Osteoblast (primary cell): ENCODE results near the gene NUPR1. TPM values are rescaled to one million over a fixed set of nuclear protein-coding genes. Genes with fewer than 3 reads are reported as not detected.

Experiments
- DNase-seq: peaks from one replicate; pipeline ENCODE4 v3.0.0; 2011; ENCODE audit warnings: low spot score, mixed read lengths; ENCODE audit not compliant: insufficient read length; ENCODE audit errors: missing footprints
- H2AFZ ChIP-seq: 2 replicates; pipeline ENCODE4 v1.6.0; 2011; ENCODE audit warnings: mild to moderate bottlenecking, low read length
- H3K27ac ChIP-seq: 2 replicates; pipeline ENCODE4 v1.5.1; 2011; ENCODE audit warnings: mild to moderate bottlenecking, low read depth, low read length, moderate library complexity
- H3K27me3 ChIP-seq: 2 replicates; pipeline ENCODE4 v1.6.0; 2012; ENCODE audit warnings: mild to moderate bottlenecking, control low read depth, inconsistent platforms, low read length, moderate library complexity; ENCODE audit not compliant: insufficient read depth
- H3K36me3 ChIP-seq: 2 replicates; pipeline ENCODE4 v1.5.1; 2011; ENCODE audit warnings: mild to moderate bottlenecking, low read length, control low read depth, moderate library complexity; ENCODE audit not compliant: insufficient read depth
- H3K4me1 ChIP-seq: 2 replicates; pipeline ENCODE4 v1.5.1; 2011; ENCODE audit warnings: mild to moderate bottlenecking, low read length, control low read depth, moderate library complexity; ENCODE audit not compliant: insufficient read depth
- H3K4me2 ChIP-seq: 2 replicates; pipeline ENCODE4 v1.6.0; 2011; ENCODE audit warnings: mild to moderate bottlenecking, low read length; ENCODE audit not compliant: insufficient read depth
- H3K4me3 ChIP-seq: fragments of 200-600 bp; sonication (generic); 3 replicates; pipeline ENCODE4 v1.5.1; 2012; ENCODE audit warnings: mild to moderate bottlenecking, low read length, inconsistent platforms; ENCODE audit not compliant: insufficient read depth
- H3K79me2 ChIP-seq: 2 replicates; pipeline ENCODE4 v1.6.0; 2012; ENCODE audit warnings: mild to moderate bottlenecking, low read length, control low read depth, inconsistent platforms; ENCODE audit not compliant: insufficient read depth
- H3K9me3 ChIP-seq: 2 replicates; pipeline ENCODE4 v1.5.1; 2011; ENCODE audit warnings: low read depth, low read length, control low read depth
- H4K20me1 ChIP-seq: 2 replicates; pipeline ENCODE4 v1.6.0; 2012; ENCODE audit warnings: mild to moderate bottlenecking, low read length, control low read depth; ENCODE audit not compliant: insufficient read depth
- CTCF ChIP-seq: IDR thresholded peaks from 2 replicates; pipeline ENCODE4 v1.5.1; 2011; ENCODE audit warnings: mild to moderate bottlenecking, low read depth, low read length, moderate library complexity; ENCODE audit errors: extremely low read depth
- total RNA-seq: library from RNA; depleted of rRNA; stranded (reverse); fragments of >200 nt; gene quantifications from 2 replicates; pipeline ENCODE4 v1.2.3, GENCODE V29; 2012

The NUPR1 gene
- total RNA-seq, 1 donor, result 27.9 TPM

GRCh38 chr16:28573738-28574718 is 35.3 kb upstream of the NUPR1 start:
- no peak overlapping the region for H2AFZ ChIP-seq
- DNase-seq, result no peak
- H3K36me3 ChIP-seq, result no peaks in the 10 kb centered on the region
- peaks cover 3% of the 10 kb centered on the region for H3K79me2 ChIP-seq
- H3K27me3 ChIP-seq, result no peaks in the 10 kb centered on the region
- H3K27ac ChIP-seq, result no peak overlapping the region
- H3K4me3 ChIP-seq, result no peak overlapping the region
- peaks cover 2% of the 10 kb centered on the region for H3K4me1 ChIP-seq
- H3K4me2 ChIP-seq, result no peak overlapping the region
- no peaks in the 10 kb centered on the region for H4K20me1 ChIP-seq
- no peak for TF ChIP-seq CTCF
- H3K9me3 ChIP-seq, result no peaks in the 10 kb centered on the region

GRCh38 chr16:28572696-28573510 is 34.1 kb upstream of the NUPR1 start:
- peaks cover 3% of the 10 kb centered on the region for H3K79me2 ChIP-seq
- H3K4me2 ChIP-seq, result no peak overlapping the region
- H3K27ac ChIP-seq, result no peak overlapping the region
- no peaks in the 10 kb centered on the region for H3K27me3 ChIP-seq
- DNase-seq, result no peak
- H3K4me1 ChIP-seq, result peaks cover 5% of the 10 kb centered on the region
- H3K36me3 ChIP-seq, result no peaks in the 10 kb centered on the region
- no peak overlapping the region for H3K4me3 ChIP-seq
- H3K9me3 ChIP-seq, result no peaks in the 10 kb centered on the region
- no peaks in the 10 kb centered on the region for H4K20me1 ChIP-seq
- no peak for TF ChIP-seq CTCF
- H2AFZ ChIP-seq, result no peak overlapping the region

GRCh38 chr16:28569968-28570752 is 31.4 kb upstream of the NUPR1 start:
- H3K79me2 ChIP-seq, result peaks cover 6% of the 10 kb centered on the region
- no peak overlapping the region for H2AFZ ChIP-seq
- no peak overlapping the region for H3K4me3 ChIP-seq
- H3K27me3 ChIP-seq, result no peaks in the 10 kb centered on the region
- no peak for TF ChIP-seq CTCF
- no peaks in the 10 kb centered on the region for H3K36me3 ChIP-seq
- no peak overlapping the region for H3K4me2 ChIP-seq
- H4K20me1 ChIP-seq, result no peaks in the 10 kb centered on the region
- no peak overlapping the region for H3K27ac ChIP-seq
- no peak for DNase-seq
- H3K4me1 ChIP-seq, result peaks cover 5% of the 10 kb centered on the region
- H3K9me3 ChIP-seq, result peaks cover 4% of the 10 kb centered on the region
